GM23338 (cell line): ENCODE results near the gene NOTCH3. TPM values are rescaled to one million over a fixed set of nuclear protein-coding genes. Genes with fewer than 3 reads are reported as not detected.

Source experiments
- ATAC-seq: fragments of 200-7000 bp; cut with Tn5 transposase; 3 replicates; pipeline ENCODE4 v1.9.1; 2020
- DNase-seq: peaks from one replicate; pipeline ENCODE4 v3.0.0-alpha.2; 2015; ENCODE audit warnings: low spot score
- H2AFZ ChIP-seq: fragments of 200-600 bp; sonication (generic); 2 replicates; pipeline ENCODE4 v1.8.0; 2016; ENCODE audit warnings: antibody characterized with exemption, mild to moderate bottlenecking, moderate library complexity
- H3F3A ChIP-seq: fragments of 200-600 bp; sonication (generic); replicated peaks from 2 replicates; pipeline ENCODE4 v1.8.0; 2017; ENCODE audit warnings: antibody characterized with exemption, mixed run types, low read depth
- H3K27ac ChIP-seq: fragments of 200-600 bp; sonication (generic); 2 replicates; pipeline ENCODE4 v1.6.1; 2016; ENCODE audit warnings: low read depth
- H3K27me3 ChIP-seq: fragments of 200-600 bp; sonication (generic); 2 replicates; pipeline ENCODE4 v1.8.0; 2016; ENCODE audit warnings: mild to moderate bottlenecking, mixed run types, moderate library complexity; ENCODE audit not compliant: insufficient read depth
- H3K36me3 ChIP-seq: fragments of 200-600 bp; sonication (generic); 2 replicates; pipeline ENCODE4 v1.8.0; 2016; ENCODE audit warnings: mild to moderate bottlenecking; ENCODE audit not compliant: insufficient read depth
- H3K4me1 ChIP-seq: fragments of 200-600 bp; sonication (generic); 2 replicates; pipeline ENCODE4 v1.8.0; 2016; ENCODE audit warnings: mild to moderate bottlenecking, moderate library complexity; ENCODE audit not compliant: insufficient read depth
- H3K4me2 ChIP-seq: fragments of 200-600 bp; sonication (generic); 2 replicates; pipeline ENCODE4 v1.7.1; 2017; ENCODE audit warnings: mixed run types
- H3K4me3 ChIP-seq: fragments of 200-600 bp; sonication (generic); 2 replicates; pipeline ENCODE4 v1.6.1; 2016; ENCODE audit warnings: mixed run types
- H3K79me2 ChIP-seq: fragments of 200-600 bp; sonication (generic); replicated peaks from 2 replicates; pipeline ENCODE4 v1.8.0; 2017; ENCODE audit warnings: mild to moderate bottlenecking; ENCODE audit not compliant: insufficient read depth
- H3K9me2 ChIP-seq: fragments of 200-600 bp; sonication (generic); 2 replicates; pipeline ENCODE4 v1.8.0; 2017; ENCODE audit not compliant: insufficient read depth
- H4K20me1 ChIP-seq: fragments of 200-600 bp; sonication (generic); replicated peaks from 2 replicates; pipeline ENCODE4 v1.8.0; 2017; ENCODE audit warnings: mild to moderate bottlenecking; ENCODE audit not compliant: insufficient read depth
- H3K27ac Mint-ChIP-seq: 2 replicates; pipeline ENCODE4 v1.8.0; 2020; ENCODE audit warnings: inconsistent platforms, mild to moderate bottlenecking, moderate library complexity, mixed read lengths
- H3K27me3 Mint-ChIP-seq: 3 replicates; pipeline ENCODE4 v1.8.0; 2022; ENCODE audit warnings: low read depth, mild to moderate bottlenecking, moderate library complexity, mixed read lengths, inconsistent platforms; ENCODE audit not compliant: insufficient read depth, poor library complexity
- H3K36me3 Mint-ChIP-seq: 3 replicates; pipeline ENCODE4 v1.8.0; 2021; ENCODE audit warnings: low read depth, mild to moderate bottlenecking, inconsistent platforms, moderate library complexity, mixed read lengths
- H3K4me1 Mint-ChIP-seq: 3 replicates; pipeline ENCODE4 v1.8.0; 2020; ENCODE audit warnings: mild to moderate bottlenecking, inconsistent platforms, mixed read lengths
- H3K4me3 Mint-ChIP-seq: 3 replicates; pipeline ENCODE4 v1.8.0; 2021; ENCODE audit warnings: moderate library complexity, mild to moderate bottlenecking, inconsistent platforms, mixed read lengths
- H3K9me3 Mint-ChIP-seq: 3 replicates; pipeline ENCODE4 v1.8.0; 2020; ENCODE audit warnings: moderate library complexity, mild to moderate bottlenecking, inconsistent platforms, mixed read lengths
- CREB1 ChIP-seq: fragments of 250-450 bp; sonication (Bioruptor Pico); IDR thresholded peaks from 2 replicates; pipeline ENCODE4 v1.5.0; 2020; ENCODE audit warnings: low read depth, mild to moderate bottlenecking, moderate library complexity
- CTCF ChIP-seq, 2 experiments: fragments of 200-600 bp in 1 of 2; sonication (generic) in 1 of 2; conservative IDR thresholded peaks; 2 replicates each; pipeline versions ENCODE4 v1.5.1 to v1.6.1; 2016 to 2017; ENCODE audit warnings: antibody characterized with exemption in 2 of 2, low read depth in 2 of 2, mild to moderate bottlenecking in 2 of 2, moderate library complexity in 1 of 2
- POLR2AphosphoS5 ChIP-seq: IDR thresholded peaks from 2 replicates; pipeline ENCODE4 v1.6.1; 2016; ENCODE audit warnings: antibody characterized with exemption, low read depth
- ZNF114 ChIP-seq: fragments of 250-450 bp; sonication (Bioruptor Pico); IDR thresholded peaks from 2 replicates; pipeline ENCODE4 v1.5.0; 2020; ENCODE audit warnings: mild to moderate bottlenecking, moderate library complexity
- polyA plus RNA-seq: library from polyadenylated mRNA; unstranded; fragments of >200 nt; fragmentation: Nextera tagmentation; extraction: Ambion mirVana; gene quantifications from 2 replicates; pipeline ENCODE4 v1.2.1, GENCODE V29; 2016
- total RNA-seq: library from RNA; depleted of rRNA; stranded (reverse); fragments of >200 nt; shearing (Covaris generic); gene quantifications from 2 replicates; pipeline ENCODE4 v1.2.3, GENCODE V29; 2014

NOTCH3 gene
- total and polyA plus RNA-seq, 2 experiments from 2014 or later: 24.3 to 172 TPM

GRCh38 chr19:15225760-15226159, 25.0 kb upstream of the NOTCH3 start:
- H3K9me2 ChIP-seq: no peaks in the 10 kb centered on the region
- no peak overlapping the region for H3K27ac ChIP-seq
- DNase-seq (no peak), ATAC-seq (no peak)
- peaks cover 5% of the 10 kb centered on the region for H3F3A ChIP-seq
- H3K4me3 Mint-ChIP-seq: no peak overlapping the region
- no peaks in the 10 kb centered on the region for H3K27me3 ChIP-seq
- H3K36me3 Mint-ChIP-seq: peaks cover 7% of the 10 kb centered on the region; the same call in 2 of the 3 replicates
- no peak overlapping the region for H3K4me3 ChIP-seq
- no peak overlapping the region for H3K4me2 ChIP-seq
- peaks cover 8% of the 10 kb centered on the region; the same call in 1 of the 2 replicates for H3K4me1 ChIP-seq
- H3K27me3 Mint-ChIP-seq: peaks cover 15% of the 10 kb centered on the region
- peaks cover 2% of the 10 kb centered on the region; the same call in 2 of the 3 replicates for H3K9me3 Mint-ChIP-seq
- peaks cover 9% of the 10 kb centered on the region; the same call in 2 of the 3 replicates for H3K4me1 Mint-ChIP-seq
- no peaks in the 10 kb centered on the region; the same call in 1 of the 2 replicates for H4K20me1 ChIP-seq
- no peaks in the 10 kb centered on the region for H3K79me2 ChIP-seq
- no peak overlapping the region for H2AFZ ChIP-seq
- H3K27ac Mint-ChIP-seq: no peak overlapping the region
- no peak for TF ChIP-seq ZNF114 (CRISPR knock-in tag)
- no peak for TF ChIP-seq POLR2AphosphoS5
- H3K36me3 ChIP-seq: 0 out of 2 replicates have a peak, but pooled peaks cover 2% of the 10 kb centered on the region

DNA sequence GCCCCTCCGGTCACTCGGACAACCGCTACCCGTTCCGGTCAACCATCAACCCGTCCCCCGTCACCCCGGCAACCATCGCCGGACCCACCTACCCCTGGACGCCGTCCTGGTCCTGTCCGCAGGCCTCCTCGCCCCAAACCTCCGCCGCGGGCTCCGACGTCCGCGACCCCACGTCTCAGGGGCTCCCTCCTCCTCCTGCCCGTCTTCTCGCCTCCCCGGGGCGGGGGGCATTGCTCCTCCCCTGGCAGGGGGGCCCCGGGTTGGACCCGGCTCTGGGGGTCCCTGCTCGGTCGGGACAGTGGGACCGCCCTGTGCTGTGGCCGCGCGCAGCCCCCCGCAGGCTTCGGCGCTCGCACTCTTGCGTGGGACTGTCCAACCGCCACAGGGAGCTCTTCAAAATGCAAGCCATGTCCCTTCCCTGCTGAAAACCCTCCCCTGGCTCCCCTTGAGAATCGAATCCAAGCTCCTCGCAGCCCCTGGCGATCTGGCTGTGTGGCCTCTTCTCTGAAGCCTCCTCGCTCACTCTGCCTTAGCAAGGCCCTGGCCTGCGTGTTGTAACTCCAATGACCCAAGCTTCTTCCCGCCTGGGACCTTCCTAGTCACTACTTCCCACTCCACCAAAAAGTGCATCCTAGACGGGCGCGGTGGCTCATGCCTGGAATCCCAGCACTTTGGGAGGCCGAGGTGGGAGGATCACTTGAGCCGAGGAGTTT, 23.0 kb upstream of the NOTCH3 start:
- Histone ChIP-seq H4K20me1 (no peaks in the 10 kb centered on the region; the same call in 1 of the 2 replicates), H3K79me2 (no peaks in the 10 kb centered on the region), H3K27me3 (no peaks in the 10 kb centered on the region), H3K4me2 (peak overlapping the region; percentile 91), H3K4me3 (peak overlapping the region; percentile 57), H3K27ac (no peak overlapping the region), H3K4me1 (peaks cover 8% of the 10 kb centered on the region; the same call in 1 of the 2 replicates), H3K9me2 (no peaks in the 10 kb centered on the region), H2AFZ (peak overlapping the region; percentile 91), H3F3A (peaks cover 5% of the 10 kb centered on the region), H3K36me3 (no peaks in the 10 kb centered on the region)
- peak; percentile 5 for ATAC-seq
- Mint-ChIP-seq H3K4me1 (peaks cover 9% of the 10 kb centered on the region; the same call in 2 of the 3 replicates), H3K36me3 (peaks cover 4% of the 10 kb centered on the region; the same call in 1 of the 3 replicates), H3K27ac (no peak overlapping the region), H3K4me3 (peak overlapping the region; percentile 73), H3K27me3 (peaks cover 13% of the 10 kb centered on the region), H3K9me3 (peaks cover 2% of the 10 kb centered on the region; the same call in 2 of the 3 replicates)
- peak; percentile 54 for DNase-seq
- TF ChIP-seq CTCF (conservative IDR thresholded peaks at IDR 0.05; ENCODE audit: low read depth in 2 of 2) (no peak), ZNF114 (CRISPR knock-in tag) (no peak), CREB1 (CRISPR knock-in tag) (no peak)
